Motor neuron (in vitro differentiated cells): ENCODE results near the gene FXR2. TPM values are rescaled to one million over a fixed set of nuclear protein-coding genes. Genes with fewer than 3 reads are reported as not detected.

Experiments
- ATAC-seq, 8 experiments: fragments of 200-7000 bp; cut with Tn5 transposase; replicated peaks in 6 of 8; 2 replicates each; pipeline ENCODE4 v1.8.0; 2021; ENCODE audit warnings: mild to moderate bottlenecking in 8 of 8, moderate library complexity in 8 of 8
- H3K27ac ChIP-seq, 2 donors: fragments of 250-450 bp; sonication (Bioruptor Pico); 2 replicates each; pipeline ENCODE4 v1.9.0; 2021; ENCODE audit warnings: antibody characterized with exemption in 2 of 2, mild to moderate bottlenecking in 2 of 2, moderate library complexity in 1 of 2
- H3K4me1 ChIP-seq, 2 donors: fragments of 250-450 bp; sonication (Bioruptor Pico); replicated peaks in 1 of 2; 2 replicates each; pipeline ENCODE4 v1.6.1; 2021; ENCODE audit warnings: antibody characterized with exemption in 2 of 2, mild to moderate bottlenecking in 2 of 2, moderate library complexity in 1 of 2
- H3K4me3 ChIP-seq, 5 donors: fragments of 250-450 bp; sonication (Bioruptor Pico); 2 replicates each; pipeline ENCODE4 v1.9.0; 2021; ENCODE audit warnings: antibody characterized with exemption in 5 of 5, mild to moderate bottlenecking in 5 of 5, moderate library complexity in 4 of 5
- WGBS, 10 experiments: fragments of 450-650 bp; shearing (Covaris generic); methylation state at CpG; one replicate each; pipeline ENCODE4 v1.0.0; 2022; 5-methylcytosine and 5-hydroxymethylcytosine counted together
- in situ Hi-C, 9 experiments: fragments of 400-800 bp; cut with MboI; loops; one replicate each; pipeline ENCODE4 v1.15.0; 2021; ENCODE audit warnings: low sequenced_read_pairs in 9 of 9, low pct_unique_long_range_greater_than_20kb in 2 of 9; ENCODE audit not compliant: unreplicated experiment in 9 of 9
- total RNA-seq, 8 experiments: library from RNA; unstranded; fragments of 300-600 nt; gene quantifications; 2 replicates each; pipeline versions ENCODE4 v1.2.3 to v1.2.4, GENCODE V29; 2022

FXR2 gene
- total RNA-seq, 8 experiments from 2014 or later = 33.0 to 53.4 (median 46.1) TPM

- Histone ChIP-seq H3K4me3 (no peak overlapping the region), H3K27ac (no peak overlapping the region), H3K4me1 (peaks cover 14 to 15% of the 10 kb centered on the region in 2 donors)
- in situ Hi-C loops = loop anchor here in 1 of 9 experiments (25.0 kb wide), 1 partner anchor 533 kb away; the partner anchor contains the start of genes SLC16A11 and SLC16A13
- ATAC-seq = no peak
- 87 to 100% (median 93%) methylated on average over 2 to 6 of the region's 10 CpGs; no CpG with 5 or more reads in 6 of the 10 experiments for WGBS, 10 experiments
Measured at GRCh38 chr17:7570351-7570750, 44.3 kb downstream of the FXR2 start.

DNA sequence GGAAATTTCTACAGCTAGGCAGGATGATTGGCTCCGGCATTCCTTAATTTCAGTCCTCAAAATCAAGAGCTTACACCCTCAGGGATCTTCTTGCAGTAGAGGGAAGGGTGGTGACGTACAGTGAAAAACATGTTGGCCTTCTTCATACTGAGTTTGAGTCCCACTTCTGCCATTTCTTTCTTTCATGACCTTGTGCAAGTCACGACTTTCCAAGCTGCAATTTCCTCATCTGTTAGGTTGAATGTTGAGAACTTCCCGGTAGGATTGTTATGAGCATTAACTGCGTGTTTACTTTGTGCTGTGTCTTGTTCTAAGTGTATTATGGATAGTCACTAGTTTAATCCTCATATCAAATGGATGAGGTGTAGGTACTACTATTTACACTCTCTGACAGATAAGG, 45.1 kb downstream of the FXR2 start:
- in situ Hi-C loops = loop anchor here in 1 of 9 experiments (25.0 kb wide), 1 partner anchor 532 kb away; the partner anchor contains the start of genes SLC16A11 and SLC16A13
- ATAC-seq = no peak
- WGBS, 10 experiments = 60 to 100% (median 93%) methylated on average over 1 to 5 of the region's 5 CpGs; no CpG with 5 or more reads in 1 of the 10 experiments
- Histone ChIP-seq H3K4me3 (no peak overlapping the region), H3K4me1 (peaks cover 7% of the 10 kb centered on the region in 2 donors), H3K27ac (no peak overlapping the region)

- Histone ChIP-seq H3K27ac (no peak overlapping the region), H3K4me1 (peaks cover 21% of the 10 kb centered on the region in 2 donors), H3K4me3 (peak overlapping the region in 4 of 5 donors; percentile 49 to 100 (median 96))
- ATAC-seq = no peak
- WGBS, 10 experiments = 40 to 81% (median 75%) methylated on average over 1 to 7 of the region's 30 CpGs; no CpG with 5 or more reads in 5 of the 10 experiments
- in situ Hi-C loops = loop anchor here in 1 of 9 experiments (25.0 kb wide), 1 partner anchor 526 kb away; the partner anchor contains the start of genes SLC16A11 and SLC16A13
Measured at GRCh38 chr17:7563115-7563869, 51.4 kb downstream of the FXR2 start.

- in situ Hi-C loops = loop anchor here in 1 of 9 experiments (25.0 kb wide), 1 partner anchor 525 kb away; the partner anchor contains the start of genes SLC16A11 and SLC16A13
- WGBS, 10 experiments = 0% methylated on average over 1 to 5 of the region's 28 CpGs; no CpG with 5 or more reads in 6 of the 10 experiments
- peak overlapping the region; percentile 81 to 89 for H3K27ac ChIP-seq
- peak overlapping the region; percentile 49 to 100 (median 95) for H3K4me3 ChIP-seq
- peak in 3 of 8 experiments; percentile 2 to 12 (median 7) for ATAC-seq
- peaks cover 21 to 31% of the 10 kb centered on the region in 2 donors for H3K4me1 ChIP-seq
Measured at GRCh38 chr17:7562208-7562605, 52.5 kb downstream of the FXR2 start.

DNA sequence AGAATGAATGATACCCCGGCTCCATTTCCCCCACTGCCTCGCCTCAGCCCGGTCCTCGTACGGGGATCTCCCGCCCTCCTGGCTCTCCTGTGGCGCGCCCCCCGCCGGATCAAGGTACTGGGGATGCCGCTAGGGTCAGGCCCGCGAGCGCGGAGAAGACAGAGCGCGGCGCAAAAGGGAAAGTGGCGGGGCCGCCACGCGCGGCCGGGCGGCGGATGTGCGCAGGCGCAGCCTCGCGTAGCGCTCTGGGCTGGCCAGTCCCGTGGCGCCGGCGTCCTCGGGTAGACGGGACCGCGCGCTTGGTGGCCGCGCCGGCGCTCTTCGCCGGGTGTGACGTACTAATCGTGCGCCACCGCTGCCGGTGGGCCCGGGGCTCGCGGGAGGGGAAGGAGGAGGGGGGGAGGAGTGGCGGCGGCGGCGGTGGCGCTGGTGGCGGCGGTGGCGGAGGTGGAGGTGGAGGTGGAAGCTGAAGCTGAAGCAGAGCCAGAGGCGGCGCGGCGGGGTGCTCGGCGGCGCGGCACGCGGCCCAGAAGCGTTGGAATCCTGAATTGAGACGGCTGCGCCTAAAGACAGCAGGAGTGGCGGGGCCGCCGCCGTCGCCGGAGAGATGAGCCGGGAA, 53.0 kb downstream of the FXR2 start, which contains the start of gene SENP3:
Gene SENP3 (plus strand): TSS at position 331 of the 619 bp plus-strand sequence. CDS start 1,158 bp downstream, outside the sequence.
- peak within 1 kb of the TSS; percentile 49 to 100 (median 95) for H3K4me3 ChIP-seq
- peak within 1 kb of the TSS; percentile 81 to 89 for H3K27ac ChIP-seq
- peaks cover 21 to 31% of the 10 kb centered on the region in 2 donors for H3K4me1 ChIP-seq
- peak; percentile 71 to 87 (median 82) for ATAC-seq
- in situ Hi-C loops = loop anchor here in 1 of 9 experiments (25.0 kb wide), 1 partner anchor 524 kb away; the partner anchor contains the start of genes SLC16A11 and SLC16A13
- WGBS, 10 experiments = 0 to 2% methylated on average over 1 to 8 of the region's 82 CpGs; no CpG with 5 or more reads in 8 of the 10 experiments

GRCh38 chr17:7561028-7561575, 53.6 kb downstream of the FXR2 start:
- H3K4me1 ChIP-seq = peaks cover 21 to 31% of the 10 kb centered on the region in 2 donors

DNA sequence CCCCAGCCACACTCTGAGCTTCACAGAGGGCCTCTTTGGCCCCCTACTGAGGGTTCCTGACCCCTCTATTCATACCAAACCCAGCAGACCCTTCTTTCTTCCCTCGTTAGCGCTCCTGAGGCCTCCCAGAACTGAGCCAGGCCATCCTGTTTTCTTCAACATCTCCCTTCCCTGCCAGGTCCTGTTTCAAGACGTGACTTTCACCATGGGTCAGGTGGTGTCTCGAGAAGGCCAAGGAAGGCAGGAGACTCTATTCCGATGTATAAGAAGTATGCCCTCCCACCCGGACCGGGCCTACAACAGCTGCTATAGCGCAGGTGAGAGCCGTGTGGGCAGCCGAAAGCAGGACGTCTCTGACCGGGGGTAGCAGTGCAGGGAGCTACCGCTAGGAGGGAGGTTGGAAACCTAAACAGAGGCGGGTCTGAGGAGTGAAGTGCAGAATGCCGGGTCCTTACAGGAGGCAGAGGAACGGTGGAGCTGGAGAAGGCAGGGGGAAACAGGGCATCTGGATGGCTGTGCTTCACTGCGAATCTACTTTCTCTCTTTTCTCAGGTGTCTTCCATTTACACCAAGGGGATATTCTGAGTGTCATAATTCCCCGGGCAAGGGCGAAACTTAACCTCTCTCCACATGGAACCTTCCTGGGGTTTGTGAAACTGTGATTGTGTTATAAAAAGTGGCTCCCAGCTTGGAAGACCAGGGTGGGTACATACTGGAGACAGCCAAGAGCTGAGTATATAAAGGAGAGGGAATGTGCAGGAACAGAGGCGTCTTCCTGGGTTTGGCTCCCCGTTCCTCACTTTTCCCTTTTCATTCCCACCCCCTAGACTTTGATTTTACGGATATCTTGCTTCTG, 54.3 kb downstream of the FXR2 start:
- H3K4me3 ChIP-seq = peak overlapping the region; percentile 49 to 100 (median 95)
- in situ Hi-C loops = loop anchor here in 1 of 9 experiments (25.0 kb wide), 1 partner anchor 523 kb away; the partner anchor contains the start of genes SLC16A11 and SLC16A13
- peak overlapping the region; percentile 81 to 89 for H3K27ac ChIP-seq
- 2 to 100% (median 23%) methylated on average over 1 to 10 of the region's 22 CpGs; no CpG with 5 or more reads in 2 of the 10 experiments for WGBS, 10 experiments
- peak; percentile 7 to 59 (median 42) for ATAC-seq
- peaks cover 21 to 31% of the 10 kb centered on the region in 2 donors for H3K4me1 ChIP-seq

More at GRCh38 chr17:7561028-7561575, 53.6 kb downstream of the FXR2 start:
- in situ Hi-C loops = loop anchor here in 1 of 9 experiments (25.0 kb wide), 1 partner anchor 524 kb away; the partner anchor contains the start of genes SLC16A11 and SLC16A13
- Histone ChIP-seq H3K27ac (peak overlapping the region; percentile 81 to 89), H3K4me3 (peak overlapping the region; percentile 49 to 100 (median 95))
- WGBS, 10 experiments = 0 to 5% (median 2%) methylated on average over 4 to 12 of the region's 32 CpGs; no CpG with 5 or more reads in 5 of the 10 experiments
- peak; percentile 41 to 77 (median 71) for ATAC-seq

DNA sequence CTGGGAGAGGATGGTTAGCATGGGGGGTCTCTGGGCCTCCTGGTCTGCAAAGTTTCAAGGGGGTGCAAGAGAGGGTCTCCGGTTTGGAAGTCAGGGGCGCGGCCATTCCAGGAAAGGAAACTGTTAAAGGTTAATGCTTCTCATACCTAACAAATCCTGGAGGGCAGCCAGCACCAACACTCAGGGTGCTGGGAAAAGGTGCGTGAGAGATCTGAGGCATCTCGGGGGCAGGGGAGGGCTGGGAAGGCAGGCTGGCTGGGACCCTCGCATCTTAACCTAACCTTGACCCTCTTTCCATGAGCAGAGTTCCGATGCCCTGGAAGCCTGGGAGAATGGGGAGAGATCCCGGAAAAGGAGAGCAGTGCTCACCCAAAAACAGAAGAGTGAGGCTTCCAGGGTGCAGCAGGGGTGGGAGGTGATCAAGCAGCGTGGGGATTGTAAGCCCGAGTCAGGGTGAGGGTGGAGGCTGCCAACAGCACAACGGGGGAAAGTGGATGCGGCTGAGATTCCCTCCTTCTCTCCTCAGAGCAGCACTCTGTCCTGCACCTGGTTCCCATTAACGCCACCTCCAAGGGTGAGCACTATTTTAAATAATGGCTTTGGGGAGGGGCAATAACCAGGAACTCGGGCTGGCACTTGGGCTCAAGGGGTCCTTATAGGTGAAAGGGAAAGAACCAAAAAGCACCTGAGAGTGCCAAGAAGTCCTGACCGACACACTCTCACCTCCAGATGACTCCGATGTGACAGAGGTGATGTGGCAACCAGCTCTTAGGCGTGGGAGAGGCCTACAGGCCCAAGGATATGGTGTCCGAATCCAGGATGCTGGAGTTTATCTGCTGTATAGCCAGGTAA, 55.2 kb downstream of the FXR2 start:
- WGBS, 10 experiments = 0 to 100% (median 79%) methylated on average over 1 to 7 of the region's 18 CpGs; no CpG with 5 or more reads in 2 of the 10 experiments
- H3K4me3 ChIP-seq = no peak overlapping the region
- ATAC-seq = no peak
- H3K4me1 ChIP-seq = peaks cover 21 to 31% of the 10 kb centered on the region in 2 donors
- in situ Hi-C loops = loop anchor here in 1 of 9 experiments (25.0 kb wide), 1 partner anchor 522 kb away; the partner anchor contains the start of genes SLC16A11 and SLC16A13
- no peak overlapping the region for H3K27ac ChIP-seq

- in situ Hi-C loops = loop anchor here in 1 of 9 experiments (25.0 kb wide), 1 partner anchor 521 kb away; the partner anchor contains the start of genes SLC16A11 and SLC16A13
- Histone ChIP-seq H3K4me3 (no peak within 1 kb of the TSS), H3K27ac (no peak within 1 kb of the TSS), H3K4me1 (peaks cover 20 to 31% of the 10 kb centered on the region in 2 donors)
- WGBS, 10 experiments = 61 to 100% (median 83%) methylated on average over 1 to 6 of the region's 16 CpGs; no CpG with 5 or more reads in 5 of the 10 experiments
- ATAC-seq = no peak
Measured at GRCh38 chr17:7558544-7559319, 56.0 kb downstream of the FXR2 start, which contains the start of gene TNFSF13. TNFSF13 (plus strand) TSS chr17:7558750; CDS start chr17:7559040, 290 bp downstream.
